ENCODE data around the gene COL4A4.

DNA sequence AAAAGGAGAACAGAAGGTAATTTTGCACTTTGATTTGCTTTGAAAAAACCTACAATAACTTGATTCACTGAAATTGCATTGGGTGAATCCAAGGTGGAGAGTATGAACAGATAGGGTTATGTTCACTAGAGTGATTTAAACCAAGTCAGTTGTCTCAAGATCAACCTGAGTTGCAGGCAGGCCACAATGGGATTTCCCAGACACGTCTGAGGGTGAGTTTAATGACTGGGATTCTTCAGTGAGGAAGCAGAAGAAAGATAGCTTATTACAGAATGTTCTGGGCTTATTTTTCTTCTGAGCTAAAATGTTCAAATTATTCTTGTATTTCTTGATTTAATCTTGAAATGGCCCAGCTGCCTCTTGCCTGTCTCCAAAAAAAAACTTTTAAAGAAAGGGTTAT lies 20.1 kb downstream of the COL4A4 start:
- TF ChIP-seq, protein P1, sequence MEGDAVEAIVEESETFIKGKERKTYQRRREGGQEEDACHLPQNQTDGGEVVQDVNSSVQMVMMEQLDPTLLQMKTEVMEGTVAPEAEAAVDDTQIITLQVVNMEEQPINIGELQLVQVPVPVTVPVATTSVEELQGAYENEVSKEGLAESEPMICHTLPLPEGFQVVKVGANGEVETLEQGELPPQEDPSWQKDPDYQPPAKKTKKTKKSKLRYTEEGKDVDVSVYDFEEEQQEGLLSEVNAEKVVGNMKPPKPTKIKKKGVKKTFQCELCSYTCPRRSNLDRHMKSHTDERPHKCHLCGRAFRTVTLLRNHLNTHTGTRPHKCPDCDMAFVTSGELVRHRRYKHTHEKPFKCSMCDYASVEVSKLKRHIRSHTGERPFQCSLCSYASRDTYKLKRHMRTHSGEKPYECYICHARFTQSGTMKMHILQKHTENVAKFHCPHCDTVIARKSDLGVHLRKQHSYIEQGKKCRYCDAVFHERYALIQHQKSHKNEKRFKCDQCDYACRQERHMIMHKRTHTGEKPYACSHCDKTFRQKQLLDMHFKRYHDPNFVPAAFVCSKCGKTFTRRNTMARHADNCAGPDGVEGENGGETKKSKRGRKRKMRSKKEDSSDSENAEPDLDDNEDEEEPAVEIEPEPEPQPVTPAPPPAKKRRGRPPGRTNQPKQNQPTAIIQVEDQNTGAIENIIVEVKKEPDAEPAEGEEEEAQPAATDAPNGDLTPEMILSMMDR (IDR thresholded peaks at IDR 0.05), result no peak
- TF ChIP-seq EZH2 (IDR thresholded peaks at IDR 0.05; ENCODE audit: borderline replicate concordance, insufficient read depth, low read depth, low read length, poor library complexity, severe bottlenecking), result no peak

All from B cell (primary cell).